NCI-H524 treated with DMSO at 0.1 percent for 48 hours (cell line): ENCODE measurements around the gene TMED9.

ENCODE experiments used
- DNase-seq: peaks from one replicate; lab custom pipeline; 2025; lab: John Stamatoyannopoulos, UW

TMED9 gene

GRCh38 chr5:177578316-177578715, 13.7 kb upstream of the TMED9 start:
- no peak for DNase-seq

DNA sequence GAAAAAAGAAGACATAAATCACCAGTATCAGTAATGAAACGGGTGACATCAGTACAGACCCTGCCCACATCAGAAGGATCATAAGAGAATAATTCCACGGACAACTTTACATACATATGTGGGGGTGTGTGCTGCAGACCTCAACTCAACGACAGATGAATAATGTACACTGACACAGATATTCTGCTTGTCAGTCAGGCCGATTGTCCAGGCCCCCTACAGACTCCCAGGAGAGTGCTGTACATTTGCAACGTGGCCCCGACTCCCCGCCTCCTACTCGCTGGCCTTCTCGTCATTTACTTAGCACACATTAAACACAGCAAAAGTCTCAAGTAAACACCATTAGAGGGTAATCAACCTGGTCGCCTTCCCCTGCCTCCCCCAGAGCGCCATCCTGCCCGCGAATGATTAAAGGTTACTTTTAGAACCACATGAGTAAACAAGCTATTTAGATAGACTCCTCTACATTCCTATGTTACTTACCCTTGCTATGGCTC, 3.5 kb upstream of the TMED9 start:
- DNase-seq = no peak

GRCh38 chr5:177590406-177590805, 1.6 kb upstream of the TMED9 start:
- no peak for DNase-seq

GRCh38 chr5:177591690-177592009, 353 bp upstream of the TMED9 start:
- DNase-seq = no peak

GRCh38 chr5:177592905-177593304, 902 bp downstream of the TMED9 start:
- DNase-seq = no peak

- no peak for DNase-seq
Observed at GRCh38 chr5:177593511-177593910, 1.5 kb downstream of the TMED9 start.

DNA sequence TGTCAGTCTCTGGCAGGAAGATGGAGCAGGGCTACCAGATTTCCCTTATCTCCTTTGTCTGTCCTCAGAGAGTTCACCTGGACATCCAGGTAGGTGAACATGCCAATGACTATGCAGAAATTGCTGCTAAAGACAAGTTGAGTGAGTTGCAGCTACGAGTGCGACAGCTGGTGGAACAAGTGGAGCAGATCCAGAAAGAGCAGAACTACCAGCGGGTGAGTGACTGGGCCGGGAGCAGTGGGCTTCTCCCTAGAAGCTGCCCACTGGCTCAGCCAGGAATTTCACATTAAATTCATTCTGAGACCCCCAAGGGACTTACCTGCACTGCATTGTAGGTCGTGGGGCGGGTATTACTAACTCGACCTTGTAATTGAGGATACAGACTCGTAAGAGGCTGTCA, 2.1 kb downstream of the TMED9 start:
- DNase-seq = no peak

- no peak for DNase-seq
Observed at GRCh38 chr5:177595026-177595585, 3.1 kb downstream of the TMED9 start.

DNA sequence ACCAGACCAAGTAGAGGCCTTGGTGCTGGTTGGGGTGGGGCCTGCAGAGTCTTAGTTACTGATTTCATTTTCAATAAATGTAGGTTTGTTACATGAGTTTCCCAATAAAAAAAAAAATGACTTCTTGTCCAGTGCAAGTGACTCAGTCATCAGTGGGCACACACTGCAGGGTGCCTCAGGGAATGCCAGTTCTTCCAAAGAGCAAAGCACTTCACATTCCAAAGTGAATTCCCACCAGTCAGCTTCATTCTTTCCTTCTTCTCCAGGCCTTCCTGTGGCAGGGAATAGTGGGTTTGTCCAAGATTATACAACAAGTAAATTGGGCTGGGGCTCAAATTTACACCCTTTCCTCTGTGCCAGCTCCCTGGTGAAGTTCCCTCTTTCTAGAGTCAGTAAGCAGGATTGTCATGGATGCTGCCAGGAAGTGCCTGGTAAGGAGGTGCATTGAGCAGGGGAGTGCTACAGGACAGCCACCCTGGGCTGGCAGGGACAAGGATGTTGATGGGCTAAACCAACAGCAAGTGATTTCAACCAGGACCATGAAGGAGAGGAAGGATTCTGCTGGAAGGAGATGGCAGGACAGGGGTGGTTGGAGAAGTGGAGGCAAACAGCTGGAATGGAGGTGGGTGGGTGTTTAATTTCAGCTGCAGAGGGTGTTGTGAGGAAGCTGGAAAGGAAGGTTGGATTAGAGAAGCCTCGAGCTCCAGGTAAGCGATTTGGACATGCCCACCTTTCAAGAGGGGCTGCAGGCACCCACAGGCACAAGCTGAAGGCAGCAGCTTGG, 4.2 kb downstream of the TMED9 start:
- no peak for DNase-seq

DNA sequence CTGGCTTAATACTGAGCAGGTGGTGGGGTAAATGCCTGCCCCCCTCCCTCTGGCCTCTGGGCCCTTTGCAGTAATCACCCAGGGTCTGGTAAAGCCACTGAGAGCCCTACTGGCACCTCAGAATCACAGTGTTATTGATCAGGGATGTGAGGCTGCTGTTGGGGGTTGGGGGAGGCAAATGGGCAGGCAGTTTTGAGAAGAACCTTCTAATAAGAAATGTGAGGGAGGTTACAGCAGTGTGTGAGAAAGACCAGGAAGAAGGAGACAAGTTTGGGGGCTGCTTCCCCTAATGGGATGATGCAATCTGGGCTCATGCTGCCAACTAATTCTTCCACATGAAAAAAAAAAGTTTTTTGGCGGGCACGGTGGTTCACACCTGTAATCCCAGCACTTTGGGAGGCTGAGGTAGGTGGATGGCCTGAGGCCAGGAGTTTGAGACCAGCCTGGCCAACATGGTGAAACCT, 4.8 kb downstream of the TMED9 start:
- DNase-seq = no peak

DNA sequence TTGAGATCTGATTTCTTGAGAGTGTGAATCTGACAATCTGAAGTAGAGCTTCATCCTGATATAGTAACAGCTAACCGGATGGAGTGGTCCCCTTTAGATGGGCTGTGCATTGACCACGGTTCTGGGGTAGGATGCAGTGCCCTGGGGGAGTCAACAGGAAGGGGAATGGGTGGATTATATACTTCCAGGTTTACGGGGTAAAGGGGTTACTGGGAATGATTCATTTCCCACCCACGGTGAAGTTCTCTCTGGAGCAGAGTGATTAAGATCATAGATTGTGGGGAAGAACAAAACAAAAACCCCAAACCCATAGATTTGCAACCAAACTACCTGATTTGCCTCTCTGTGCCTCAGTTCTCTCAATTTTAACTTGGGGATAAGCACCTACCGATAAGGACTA, 6.5 kb downstream of the TMED9 start:
- no peak for DNase-seq

- no peak for DNase-seq
Observed at GRCh38 chr5:177599731-177600507, 7.9 kb downstream of the TMED9 start, which contains the start of gene B4GALT7. Gene B4GALT7, plus strand, starts transcription at chr5:177600132. Its CDS starts 79 bp downstream, at chr5:177600211.

GRCh38 chr5:177600508-177601018, 8.6 kb downstream of the TMED9 start:
- no peak for DNase-seq

DNA sequence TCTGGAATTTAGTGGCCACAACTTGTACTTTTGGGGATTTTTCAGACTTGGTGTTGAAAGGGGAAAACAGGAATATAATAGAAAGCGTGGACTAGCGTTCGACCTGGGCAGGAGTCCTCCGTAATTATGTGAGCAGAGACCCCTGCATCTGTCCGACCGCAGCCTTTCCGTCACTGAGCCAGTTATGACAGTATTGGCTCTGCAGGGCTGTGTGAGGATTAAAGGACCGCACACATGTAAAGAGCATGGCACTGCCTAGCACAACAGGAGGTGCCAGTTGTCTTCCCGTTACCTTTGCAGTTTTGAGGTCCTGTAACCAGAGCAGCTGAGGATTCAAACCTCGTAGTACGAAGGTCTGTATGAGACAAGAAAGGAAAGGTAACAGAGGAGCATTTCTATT, 9.1 kb downstream of the TMED9 start:
- DNase-seq = no peak

DNA sequence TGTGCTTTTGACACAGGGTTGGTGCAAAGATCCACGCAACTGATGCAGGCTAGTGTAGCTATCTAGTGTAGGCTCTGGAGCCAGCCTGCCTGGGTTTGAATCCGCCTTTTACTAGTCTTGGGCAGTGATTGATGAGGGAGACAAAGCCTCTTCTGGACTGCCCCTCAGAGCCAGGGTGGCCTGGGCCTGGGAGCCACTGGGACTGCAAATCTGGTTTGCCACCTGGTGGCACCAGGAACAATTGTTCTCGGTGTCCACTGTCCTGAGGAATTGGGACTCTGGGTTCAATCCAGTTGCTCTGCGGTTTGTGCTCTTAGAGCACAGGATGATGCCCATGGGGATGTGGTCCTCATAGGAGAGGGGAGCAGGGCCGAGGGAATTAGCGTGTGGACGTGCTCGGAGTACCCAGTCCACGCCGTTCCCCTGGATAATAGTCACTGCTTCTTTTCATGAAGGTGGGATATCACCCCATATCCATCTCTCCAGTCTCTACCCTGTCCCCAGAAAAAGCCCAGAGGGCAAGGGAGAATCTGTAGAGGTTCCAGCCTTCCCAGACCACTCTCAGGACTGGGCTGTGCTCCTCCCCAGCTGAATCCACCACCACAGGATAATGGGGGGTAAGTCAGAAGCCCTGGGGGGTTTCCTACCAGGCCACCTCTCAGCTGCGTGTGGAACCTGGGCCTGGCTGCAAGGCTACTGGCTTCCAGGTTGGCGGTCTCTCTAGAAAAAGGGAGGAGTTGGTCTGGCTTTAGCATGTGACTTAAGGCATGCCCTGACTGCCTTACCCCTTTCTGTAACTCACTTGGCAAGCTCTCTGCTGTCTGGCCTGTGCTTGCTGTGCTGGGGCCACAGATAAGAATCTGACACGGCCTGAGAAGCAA, 9.8 kb downstream of the TMED9 start:
- no peak for DNase-seq

GRCh38 chr5:177602458-177602830, 10.4 kb downstream of the TMED9 start:
- no peak for DNase-seq

GRCh38 chr5:177603631-177604030, 11.6 kb downstream of the TMED9 start:
- DNase-seq = no peak

GRCh38 chr5:177604116-177604521, 12.1 kb downstream of the TMED9 start:
- no peak for DNase-seq

DNA sequence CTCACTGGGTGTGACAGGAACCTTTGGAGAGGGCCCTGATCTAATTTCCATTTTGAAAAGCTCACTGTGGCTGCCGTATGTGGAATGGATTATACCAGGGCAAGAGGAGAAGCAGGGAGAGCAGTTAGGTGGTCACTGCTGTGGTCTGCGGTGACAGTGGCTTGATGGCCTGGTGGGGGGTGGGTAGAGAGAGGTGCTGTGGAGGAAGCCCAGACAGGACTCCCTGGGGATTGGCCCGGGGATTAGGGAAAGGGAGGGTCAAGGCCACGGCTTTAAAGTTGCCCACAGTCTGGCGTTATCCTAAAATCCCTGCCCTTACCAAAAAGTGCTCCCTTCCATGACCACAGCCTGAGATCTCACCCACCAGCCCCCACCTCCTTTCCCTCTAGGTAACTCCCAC, 12.7 kb downstream of the TMED9 start:
- DNase-seq = no peak

DNA sequence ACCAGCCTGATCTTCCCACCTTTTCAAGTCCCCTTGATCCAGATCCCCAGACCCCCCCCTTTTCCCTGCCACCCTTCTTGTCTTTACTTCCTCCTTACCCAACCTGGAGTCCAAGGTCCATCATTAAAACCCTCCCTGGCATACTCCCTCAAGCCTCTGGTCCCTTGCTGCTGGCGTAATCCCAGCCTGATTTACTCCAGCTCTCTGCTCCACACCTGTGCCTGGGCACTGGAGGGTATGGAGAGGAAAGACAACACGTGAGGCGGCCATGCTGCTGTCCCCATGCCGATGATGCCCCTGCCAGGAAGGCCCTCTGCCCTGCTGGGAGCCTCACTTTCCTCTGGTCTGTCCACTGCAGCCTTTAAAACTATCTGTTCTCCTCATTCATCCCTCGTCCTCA, 13.1 kb downstream of the TMED9 start:
- DNase-seq = no peak

DNA sequence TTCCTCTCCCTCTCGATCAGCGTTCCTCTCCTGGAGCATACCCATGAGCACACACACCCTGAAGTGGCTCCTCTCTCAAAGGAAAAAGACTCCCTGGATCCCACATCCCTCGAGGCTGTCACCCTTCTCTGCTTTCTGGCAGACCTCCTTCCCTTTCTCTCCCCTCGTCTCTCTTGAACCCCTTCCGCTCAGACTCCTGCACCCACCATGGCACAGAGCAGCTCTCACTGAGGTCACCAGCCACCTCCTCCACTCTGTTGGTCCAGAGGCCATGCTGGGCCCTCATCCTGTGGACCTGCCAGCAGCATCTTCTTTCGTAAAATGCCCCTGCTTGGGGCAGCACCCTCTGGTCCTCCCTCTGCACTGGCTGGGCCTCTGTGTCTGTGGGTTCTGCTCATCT, 13.7 kb downstream of the TMED9 start:
- DNase-seq = no peak
